GM12878 (cell line): ENCODE data around the gene TOMM6. TPM values are rescaled to one million over a fixed set of nuclear protein-coding genes. Genes with fewer than 3 reads are reported as not detected.

Experiments used
- ATAC-seq: fragments of 200-7000 bp; cut with Tn5 transposase; 3 replicates; pipeline ENCODE4 v1.9.1; 2020; ENCODE audit warnings: mild to moderate bottlenecking, moderate library complexity
- BruUV-seq: library from RNA; stranded (reverse); fragments of 400-500 nt; replicated peaks from 2 replicates; lab custom pipeline; 2021; lab: Mats Ljungman, UMichigan
- CTCF ChIA-PET: fragments of 300-600 bp; sonication (Branson Sonifier 250); formaldehyde crosslinking; extraction: SDS; loops from one replicate; lab custom pipeline; 2021; ENCODE audit warnings: inconsistent platforms; lab: Yijun Ruan, JAX
- POLR2A ChIA-PET: fragments of 350-600 bp; formaldehyde crosslinking; extraction: SDS; loops from one replicate; lab custom pipeline; 2021; ENCODE audit warnings: inconsistent platforms; lab: Charles Lee
- RAD21 ChIA-PET: fragments of 300-600 bp; sonication (Branson Sonifier 250); formaldehyde crosslinking; loops from one replicate; lab custom pipeline; 2023; ENCODE audit warnings: antibody characterized with exemption; ENCODE audit not compliant: unreplicated experiment; lab: Charles Lee
- SMC1A ChIA-PET: fragments of 300-600 bp; sonication (Branson Sonifier 250); formaldehyde crosslinking; loops from one replicate; lab custom pipeline; 2023; ENCODE audit not compliant: unreplicated experiment, uncharacterized antibody; lab: Charles Lee
- DNase-seq: peaks from one replicate; pipeline ENCODE4 v3.0.0-alpha.2; 2011; ENCODE audit warnings: low read depth, low spot score
- FAIRE-seq: peaks from 3 replicates; lab custom pipeline; 2011; peaks lifted over from hg19 to GRCh38; lab: Jason Lieb, UNC
- H2AFZ ChIP-seq: 2 replicates; pipeline ENCODE4 v1.6.0; 2011; ENCODE audit warnings: low read depth, low read length, control low read depth; ENCODE audit not compliant: control insufficient read depth
- H3K27ac ChIP-seq: 2 replicates; pipeline ENCODE4 v1.5.1; 2011; ENCODE audit warnings: control low read depth; ENCODE audit not compliant: control insufficient read depth, insufficient read depth
- H3K27me3 ChIP-seq, 2 experiments: replicated peaks in 1 of 2; 2 replicates each; pipeline versions ENCODE4 v1.6.0 to v1.6.1; 2011; ENCODE audit warnings: low read length in 1 of 2; ENCODE audit not compliant: control insufficient read depth in 2 of 2, insufficient read depth in 2 of 2
- H3K36me3 ChIP-seq, 2 experiments: 2 replicates each; pipeline ENCODE4 v1.5.1; 2011; ENCODE audit warnings: low read length in 1 of 2; ENCODE audit not compliant: control insufficient read depth in 2 of 2, insufficient read depth in 2 of 2
- H3K4me1 ChIP-seq: 2 replicates; pipeline ENCODE4 v1.6.1; 2011; ENCODE audit warnings: mild to moderate bottlenecking, low read length, moderate library complexity, mixed read lengths; ENCODE audit not compliant: control insufficient read depth, insufficient read depth
- H3K4me2 ChIP-seq: 2 replicates; pipeline ENCODE4 v1.6.0; 2011; ENCODE audit warnings: control low read depth; ENCODE audit not compliant: control insufficient read depth, insufficient read depth
- H3K4me3 ChIP-seq: fragments of 200-600 bp; sonication (generic); 2 replicates; pipeline ENCODE4 v1.5.1; 2016
- H3K79me2 ChIP-seq: 2 replicates; pipeline ENCODE4 v1.6.0; 2011; ENCODE audit warnings: low read length; ENCODE audit not compliant: control insufficient read depth, insufficient read depth
- H3K9ac ChIP-seq: 2 replicates; pipeline ENCODE4 v1.8.0; 2011; ENCODE audit warnings: low read length, control low read depth, mixed read lengths; ENCODE audit not compliant: control insufficient read depth, insufficient read depth
- H3K9me3 ChIP-seq: replicated peaks from 3 replicates; pipeline ENCODE4 v1.5.1; 2011; ENCODE audit warnings: mild to moderate bottlenecking, low read length; ENCODE audit not compliant: control insufficient read depth, insufficient read depth
- H4K20me1 ChIP-seq: 2 replicates; pipeline ENCODE4 v1.6.0; 2011; ENCODE audit not compliant: control insufficient read depth, insufficient read depth
- ATF2 ChIP-seq: IDR thresholded peaks from 2 replicates; pipeline ENCODE4 v1.6.1; 2012; ENCODE audit warnings: low read length, inconsistent platforms
- CBFB ChIP-seq: IDR thresholded peaks from 2 replicates; pipeline ENCODE4 v1.6.1; 2016; ENCODE audit warnings: antibody characterized with exemption, low read depth
- CEBPZ ChIP-seq: fragments of 150-350 bp; IDR thresholded peaks from 2 replicates; pipeline ENCODE4 v1.6.1; 2016; ENCODE audit warnings: low read depth, low read length
- HDAC6 ChIP-seq: fragments of 200-600 bp; sonication (generic); IDR thresholded peaks from one replicate; pipeline ENCODE4 v1.8.0; 2017; ENCODE audit warnings: antibody characterized with exemption; ENCODE audit not compliant: unreplicated experiment
- IRF4 ChIP-seq: IDR thresholded peaks from 2 replicates; pipeline ENCODE4 v1.6.1; 2011; ENCODE audit warnings: low read depth, low read length
- KAT2A ChIP-seq: conservative IDR thresholded peaks from 2 replicates; pipeline ENCODE4 v1.6.1; 2011; ENCODE audit warnings: low read depth, low read length; ENCODE audit not compliant: control insufficient read depth
- MYC ChIP-seq: IDR thresholded peaks from 2 replicates; pipeline ENCODE4 v1.6.1; 2011; ENCODE audit warnings: mild to moderate bottlenecking, low read length, moderate library complexity, inconsistent platforms; ENCODE audit not compliant: insufficient read depth, insufficient replicate concordance, insufficient read length, severe bottlenecking
- NFXL1 ChIP-seq: fragments of 450-650 bp; IDR thresholded peaks from 2 replicates; pipeline ENCODE4 v1.6.1; 2017; ENCODE audit warnings: antibody characterized with exemption, mild to moderate bottlenecking, borderline replicate concordance
- NR2F1 ChIP-seq: fragments of 450-650 bp; conservative IDR thresholded peaks from 2 replicates; pipeline ENCODE4 v1.6.1; 2017; ENCODE audit warnings: mild to moderate bottlenecking
- PAX8 ChIP-seq: fragments of 450-650 bp; IDR thresholded peaks from 2 replicates; pipeline ENCODE4 v1.6.1; 2017; ENCODE audit warnings: mild to moderate bottlenecking, moderate library complexity
- PBX3 ChIP-seq: IDR thresholded peaks from 2 replicates; pipeline ENCODE4 v1.6.1; 2011; ENCODE audit warnings: mild to moderate bottlenecking, low read depth, low read length, moderate library complexity; ENCODE audit not compliant: insufficient replicate concordance
- RFX5 ChIP-seq: IDR thresholded peaks from 2 replicates; pipeline ENCODE4 v1.6.1; 2011; ENCODE audit warnings: low read depth, low read length, improper control_type of control experiment
- SKIL ChIP-seq: fragments of 450-650 bp; IDR thresholded peaks from 2 replicates; pipeline ENCODE4 v1.6.1; 2017; ENCODE audit warnings: mild to moderate bottlenecking, low read depth, inconsistent platforms; ENCODE audit not compliant: poor library complexity, severe bottlenecking
- STAT1 ChIP-seq: fragments of 450-650 bp; conservative IDR thresholded peaks from 2 replicates; pipeline ENCODE4 v1.6.1; 2014; ENCODE audit warnings: antibody characterized with exemption, mild to moderate bottlenecking
- WGBS: methylation state at CpG from one replicate; pipeline ENCODE4 v1.1.6; 2016; ENCODE audit warnings: low lambda C conversion rate; ENCODE audit not compliant: insufficient replicate concordance, insufficient coverage; ENCODE audit errors: missing lambda C conversion rate; 5-methylcytosine and 5-hydroxymethylcytosine counted together
- in situ Hi-C: fragments of 300-500 bp; cut with MboI; formaldehyde crosslinking; loops from 9 replicates; pipeline ENCODE4 v1.14.3; 2018; ENCODE audit warnings: mixed read lengths
- intact Hi-C: fragments of 100-400 bp; cut with micrococcal nuclease; formaldehyde crosslinking; loops from one replicate; pipeline ENCODE4 v1.14.2; 2022; ENCODE audit not compliant: unreplicated experiment
- polyA plus RNA-seq, 11 experiments: library from polyadenylated mRNA; depleted of rRNA in 4 of 11; unstranded in 6 of 11; stranded (reverse) in 5 of 11; fragments of >200 nt; fragmentation: Nextera tagmentation in 4 of 11; fragmentation: Illumina TruSeq in 1 of 11; extraction: Ambion mirVana in 4 of 11; extraction: Trizol in 1 of 11; gene quantifications; 1 replicate in 1 of 11; 2 replicates in 10 of 11; pipeline versions ENCODE4 v1.2.1 to v1.2.3, GENCODE V29; 2011 to 2016; ENCODE audit warnings: inconsistent platforms in 2 of 11, missing spikeins in 2 of 11, low read depth in 1 of 11
- total RNA-seq, 4 experiments: library from RNA; depleted of rRNA in 3 of 4; stranded (reverse); fragments of >200 nt in 3 of 4; fragmentation: Illumina TruSeq in 1 of 4; extraction: Trizol in 1 of 4; gene quantifications; 2 replicates each; pipeline versions ENCODE4 v1.2.1 to v1.2.3, GENCODE V29; 2013 to 2021

The TOMM6 gene
- total and polyA plus RNA-seq, 10 of the 15 experiments (the other 5 are each of a cell fraction or from before 2014, with no cell fraction given): 206 to 746 (median 448) TPM

- H3K4me3 ChIP-seq: no peak overlapping the region
- no peak for ATAC-seq
- BruUV-seq: no TSS peak
- no peak for DNase-seq
- no peak overlapping the region for H3K9ac ChIP-seq
- intact Hi-C loops: loop anchor here (5.0 kb wide), 2 partner anchors 68 to 408 kb away; no protein-coding TSS in a partner anchor
- no peak overlapping the region for H3K27ac ChIP-seq
- no peak overlapping the region for H3K4me2 ChIP-seq
- POLR2A ChIA-PET: interaction anchor here (0.6 kb wide), 1 partner anchor 20 kb away, joined by 3 read pairs; no protein-coding TSS in a partner anchor
- CTCF ChIA-PET: interaction anchor here (0.6 to 4.7 kb wide), 12 partner anchors 12 to 436 kb away, joined by 3 to 38 read pairs (median 3); partner anchors contain the start of gene TOMM6
- H3K36me3 ChIP-seq: peaks cover 1 to 10% of the 10 kb centered on the region in 2 experiments; a peak in 2 of 4 replicates
- FAIRE-seq: no peak
- H3K27me3 ChIP-seq: no peaks in the 10 kb centered on the region
- SMC1A ChIA-PET: interaction anchor here (0.9 to 1.6 kb wide), 5 partner anchors 70 to 389 kb away, joined by 3 to 4 read pairs (median 3); no protein-coding TSS in a partner anchor
- RAD21 ChIA-PET: interaction anchor here (1.1 to 1.6 kb wide), 4 partner anchors 12 to 172 kb away, joined by 3 to 6 read pairs (median 4); no protein-coding TSS in a partner anchor
- no peaks in the 10 kb centered on the region for H4K20me1 ChIP-seq
- peaks cover 4% of the 10 kb centered on the region for H3K4me1 ChIP-seq
- no peaks in the 10 kb centered on the region for H3K79me2 ChIP-seq
- no peak overlapping the region for H2AFZ ChIP-seq
- in situ Hi-C loops: no loop called here
- no peaks in the 10 kb centered on the region for H3K9me3 ChIP-seq
- WGBS: 56% methylated on average over 3 of the region's 3 CpGs
- TF ChIP-seq PAX8: no peak
- TF ChIP-seq HDAC6: no peak
- no peak for TF ChIP-seq NR2F1
- no peak for TF ChIP-seq RFX5
- no peak for TF ChIP-seq IRF4
- TF ChIP-seq KAT2A: no peak
- TF ChIP-seq CEBPZ: no peak
- TF ChIP-seq STAT1: no peak
- TF ChIP-seq CBFB: no peak
- no peak for TF ChIP-seq NFXL1
- TF ChIP-seq SKIL: no peak
- no peak for TF ChIP-seq MYC
- TF ChIP-seq PBX3: no peak
- no peak for TF ChIP-seq ATF2
These were observed 12.7 kb upstream of the TOMM6 start for GRCh38 chr6:41774841-41775240.
